ENCODE data around the gene PTP4A2. TPM values are rescaled to one million over a fixed set of nuclear protein-coding genes. Genes with fewer than 3 reads are reported as not detected.

Gene PTP4A2
- total and polyA plus RNA-seq, 7 experiments from 2014 or later = 196 to 449 (median 276) TPM

GRCh38 chr1:31981456-31981839, 43.3 kb upstream of the PTP4A2 start:
- intact Hi-C loops (cut with micrococcal nuclease) = no loop called here
- ATAC-seq (peak; percentile 51), DNase-seq (no peak)
- H3K27me3 ChIP-seq (ENCODE audit: control insufficient read depth in 2 of 2, insufficient read depth in 2 of 2, low read length in 2 of 2) = no peaks in the 10 kb centered on the region
- no peaks in the 10 kb centered on the region for H3K27me3 Mint-ChIP-seq
- peak overlapping the region in 9 of 10 donors; percentile 30 to 81 (median 71) for H3K4me3 Mint-ChIP-seq
- H3K27ac ChIP-seq (ENCODE audit: low read depth, low read length) = peak overlapping the region; percentile 61
- peak overlapping the region; percentile 37 for H3K4me3 ChIP-seq (ENCODE audit: low read length)
- H3K9me3 Mint-ChIP-seq = peaks cover 0 to 2% (median 0%) of the 10 kb centered on the region in 11 donors
- H3K4me1 ChIP-seq (ENCODE audit: control insufficient read depth in 2 of 2, insufficient read depth in 2 of 2, low read length in 2 of 2) = peaks cover 41 to 54% of the 10 kb centered on the region in 2 donors
- H3K4me1 Mint-ChIP-seq = peaks cover 37 to 63% (median 57%) of the 10 kb centered on the region in 7 donors
- CTCF ChIA-PET = interaction anchor here (1.0 to 1.5 kb wide), 2 partner anchors 16 to 21 kb away, joined by 5 read pairs; no protein-coding TSS in a partner anchor
- POLR2A ChIA-PET = interaction anchor here (0.7 to 1.6 kb wide), 7 partner anchors 9 to 256 kb away, joined by 3 to 5 read pairs (median 3); partner anchors contain the start of gene KHDRBS1
- H3K27ac Mint-ChIP-seq = peak overlapping the region; percentile 67 to 91 (median 86)
- H3K36me3 ChIP-seq (ENCODE audit: control insufficient read depth in 2 of 3, insufficient read depth in 3 of 3, low read length in 3 of 3) = no peaks in the 10 kb centered on the region
- peaks cover 0 to 9% (median 0%) of the 10 kb centered on the region in 5 donors for H3K36me3 Mint-ChIP-seq
- no peaks in the 10 kb centered on the region for H3K9me3 ChIP-seq (ENCODE audit: control insufficient read depth in 2 of 3, low read length in 3 of 3)

DNA sequence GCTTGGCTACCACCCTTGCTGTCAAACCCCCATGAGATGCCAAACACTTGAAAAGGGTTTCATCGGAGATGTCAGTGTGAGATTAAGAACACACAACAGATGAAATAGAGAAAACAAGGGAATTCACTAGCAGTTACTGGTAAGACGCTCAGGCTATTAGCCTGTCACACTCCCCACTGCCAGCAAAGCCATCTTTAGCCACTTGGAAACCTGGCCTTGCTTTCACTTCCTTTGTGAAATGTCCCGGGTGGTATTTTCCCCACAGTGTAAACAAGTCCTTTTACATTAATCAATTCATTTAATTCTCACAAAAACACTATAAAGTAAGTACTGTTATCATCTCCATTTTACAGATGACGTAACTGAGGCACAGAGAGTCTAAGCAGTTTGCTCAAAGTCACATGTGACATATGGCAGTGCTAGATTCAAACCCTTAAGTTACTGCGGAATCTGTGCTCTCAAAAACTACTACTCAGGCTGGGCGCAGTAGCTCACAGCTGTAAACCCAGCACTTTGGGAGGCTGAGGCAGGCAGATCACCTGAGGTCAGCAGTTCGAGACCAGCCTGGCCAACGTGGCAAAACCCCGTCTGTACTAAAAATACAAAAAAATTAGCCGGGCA, 42.8 kb upstream of the PTP4A2 start:
- Mint-ChIP-seq H3K4me3 (peak overlapping the region in 7 of 10 donors; percentile 25 to 81 (median 71)), H3K27ac (peak overlapping the region in 8 of 9 donors; percentile 10 to 91 (median 82)), H3K9me3 (peaks cover 0 to 2% (median 0%) of the 10 kb centered on the region in 11 donors), H3K4me1 (peaks cover 37 to 63% (median 57%) of the 10 kb centered on the region in 7 donors), H3K27me3 (no peaks in the 10 kb centered on the region), H3K36me3 (peaks cover 0 to 9% (median 0%) of the 10 kb centered on the region in 5 donors)
- intact Hi-C loops (cut with micrococcal nuclease) = no loop called here
- ATAC-seq (no peak), DNase-seq (no peak)
- H3K4me1 ChIP-seq (ENCODE audit: control insufficient read depth in 2 of 2, insufficient read depth in 2 of 2, low read length in 2 of 2) = peaks cover 40 to 52% of the 10 kb centered on the region in 2 donors
- no peaks in the 10 kb centered on the region for H3K27me3 ChIP-seq (ENCODE audit: control insufficient read depth in 2 of 2, insufficient read depth in 2 of 2, low read length in 2 of 2)
- CTCF ChIA-PET = interaction anchor here (0.7 to 1.0 kb wide), 2 partner anchors 11 to 16 kb away, joined by 5 read pairs; no protein-coding TSS in a partner anchor
- peak overlapping the region; percentile 61 for H3K27ac ChIP-seq (ENCODE audit: low read depth, low read length)
- H3K9me3 ChIP-seq (ENCODE audit: control insufficient read depth in 2 of 3, low read length in 3 of 3) = no peaks in the 10 kb centered on the region
- POLR2A ChIA-PET = interaction anchor here (0.7 to 1.6 kb wide), 7 partner anchors 9 to 255 kb away, joined by 3 to 6 read pairs (median 3); partner anchors contain the start of gene KHDRBS1
- H3K36me3 ChIP-seq (ENCODE audit: control insufficient read depth in 2 of 3, insufficient read depth in 3 of 3, low read length in 3 of 3) = no peaks in the 10 kb centered on the region
- no peak overlapping the region for H3K4me3 ChIP-seq (ENCODE audit: low read length)

DNA sequence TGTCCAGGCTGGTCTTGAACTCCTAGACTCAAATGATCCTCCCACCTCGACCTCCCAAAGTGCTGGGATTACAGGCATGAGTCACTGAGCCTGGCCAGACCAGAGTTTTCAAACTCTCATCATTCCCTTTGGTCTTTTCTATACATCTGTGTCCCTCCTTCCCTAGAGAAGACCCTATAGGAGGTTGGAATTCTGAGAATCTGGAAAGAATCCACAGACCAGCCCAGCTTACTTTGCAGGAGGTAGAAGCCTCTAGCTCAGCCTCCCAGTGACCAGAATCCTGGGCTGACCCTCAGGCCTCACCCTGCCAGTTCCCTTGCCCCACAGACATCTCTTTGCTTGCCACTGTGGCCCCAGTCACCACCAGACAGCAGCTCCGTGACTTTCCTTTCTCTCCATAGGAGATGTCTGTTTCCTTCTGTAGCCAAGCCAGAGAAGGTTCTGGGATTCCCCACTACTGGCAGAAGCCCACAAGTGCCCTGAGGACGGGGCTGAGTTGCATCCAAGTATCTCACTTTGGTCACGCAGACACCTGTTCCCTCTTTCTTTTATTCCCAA, 40.8 kb upstream of the PTP4A2 start:
- peaks cover 0 to 6% (median 0%) of the 10 kb centered on the region in 5 donors for H3K36me3 Mint-ChIP-seq
- Histone ChIP-seq H3K27ac (ENCODE audit: low read depth, low read length) (no peak overlapping the region), H3K4me1 (ENCODE audit: control insufficient read depth in 2 of 2, insufficient read depth in 2 of 2, low read length in 2 of 2) (peaks cover 20 to 32% of the 10 kb centered on the region in 2 donors), H3K36me3 (ENCODE audit: control insufficient read depth in 2 of 3, insufficient read depth in 3 of 3, low read length in 3 of 3) (no peaks in the 10 kb centered on the region), H3K4me3 (ENCODE audit: low read length) (no peak overlapping the region), H3K27me3 (ENCODE audit: control insufficient read depth in 2 of 2, insufficient read depth in 2 of 2, low read length in 2 of 2) (no peaks in the 10 kb centered on the region), H3K9me3 (ENCODE audit: control insufficient read depth in 2 of 3, low read length in 3 of 3) (no peaks in the 10 kb centered on the region)
- peaks cover 0 to 2% (median 0%) of the 10 kb centered on the region in 11 donors for H3K9me3 Mint-ChIP-seq
- H3K27ac Mint-ChIP-seq = peak overlapping the region in 1 of 9 donors; percentile 7
- POLR2A ChIA-PET = no interaction called here
- intact Hi-C loops (cut with micrococcal nuclease) = no loop called here
- ATAC-seq (no peak), DNase-seq (no peak)
- peak overlapping the region in 1 of 10 donors; percentile 38 for H3K4me3 Mint-ChIP-seq
- CTCF ChIA-PET = interaction anchor here (1.1 kb wide), 1 partner anchor 24 kb away, joined by 3 read pairs; no protein-coding TSS in a partner anchor
- H3K4me1 Mint-ChIP-seq = peaks cover 26 to 47% (median 44%) of the 10 kb centered on the region in 7 donors
- no peaks in the 10 kb centered on the region for H3K27me3 Mint-ChIP-seq

DNA sequence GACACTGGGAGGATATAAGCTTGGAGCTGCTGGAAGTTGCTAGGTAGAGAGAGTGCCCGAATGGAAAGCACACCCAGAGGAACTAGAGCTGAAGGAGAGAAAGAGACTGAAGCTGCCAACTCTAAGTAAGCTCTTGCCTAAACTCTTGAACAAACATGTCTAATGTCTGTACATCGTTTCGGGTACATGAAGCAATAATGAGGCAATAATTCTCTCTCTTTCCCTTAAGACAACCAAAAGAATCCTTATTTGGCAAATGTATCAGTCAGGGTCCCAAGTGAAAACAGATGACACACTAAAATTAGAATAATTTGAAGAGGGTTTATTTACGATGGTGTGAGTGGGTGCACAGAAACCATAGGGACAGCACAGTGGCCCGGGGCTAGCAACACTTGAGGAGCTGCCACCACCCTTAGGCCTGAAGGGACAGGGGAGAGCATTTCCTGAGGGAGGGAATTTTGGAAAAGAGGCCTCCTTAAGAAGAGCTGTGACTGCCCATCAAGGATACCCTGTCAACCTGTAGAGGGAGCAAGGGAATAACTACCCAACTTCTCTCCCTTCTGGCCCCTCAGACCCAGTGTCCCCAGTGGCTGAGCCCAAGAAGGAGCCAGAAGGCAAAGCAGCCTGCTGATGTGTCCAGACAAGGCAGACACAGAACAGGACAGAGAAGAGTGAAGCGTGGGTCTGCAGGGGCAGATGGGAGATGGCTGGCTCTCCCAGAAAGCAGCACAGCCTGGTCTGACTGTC, 39.4 kb upstream of the PTP4A2 start:
- intact Hi-C loops (cut with micrococcal nuclease) = loop anchor here in 1 of 2 donors (1.0 kb wide), 1 partner anchor 86 kb away; no protein-coding TSS in a partner anchor
- Mint-ChIP-seq H3K36me3 (peaks cover 0 to 4% (median 0%) of the 10 kb centered on the region in 5 donors), H3K9me3 (peaks cover 0 to 2% (median 0%) of the 10 kb centered on the region in 11 donors), H3K27me3 (no peaks in the 10 kb centered on the region), H3K4me3 (peak overlapping the region in 1 of 10 donors; percentile 4), H3K4me1 (peaks cover 19 to 35% (median 31%) of the 10 kb centered on the region in 7 donors), H3K27ac (peak overlapping the region in 3 of 9 donors; percentile 59 to 76 (median 60))
- Histone ChIP-seq H3K9me3 (ENCODE audit: control insufficient read depth in 2 of 3, low read length in 3 of 3) (no peaks in the 10 kb centered on the region), H3K27ac (ENCODE audit: low read depth, low read length) (no peak overlapping the region), H3K4me3 (ENCODE audit: low read length) (no peak overlapping the region), H3K27me3 (ENCODE audit: control insufficient read depth in 2 of 2, insufficient read depth in 2 of 2, low read length in 2 of 2) (no peaks in the 10 kb centered on the region), H3K36me3 (ENCODE audit: control insufficient read depth in 2 of 3, insufficient read depth in 3 of 3, low read length in 3 of 3) (no peaks in the 10 kb centered on the region), H3K4me1 (ENCODE audit: control insufficient read depth in 2 of 2, insufficient read depth in 2 of 2, low read length in 2 of 2) (peaks cover 13 to 18% of the 10 kb centered on the region in 2 donors)
- ATAC-seq (no peak), DNase-seq (no peak)
- CTCF ChIA-PET = interaction anchor here (0.5 to 1.9 kb wide), 5 partner anchors 11 to 85 kb away, joined by 3 to 7 read pairs (median 3); partner anchors contain the start of gene PTP4A2
- POLR2A ChIA-PET = interaction anchor here (0.9 to 1.4 kb wide), 3 partner anchors 10 to 63 kb away, joined by 3 to 5 read pairs (median 4); partner anchors contain the start of gene KHDRBS1

DNA sequence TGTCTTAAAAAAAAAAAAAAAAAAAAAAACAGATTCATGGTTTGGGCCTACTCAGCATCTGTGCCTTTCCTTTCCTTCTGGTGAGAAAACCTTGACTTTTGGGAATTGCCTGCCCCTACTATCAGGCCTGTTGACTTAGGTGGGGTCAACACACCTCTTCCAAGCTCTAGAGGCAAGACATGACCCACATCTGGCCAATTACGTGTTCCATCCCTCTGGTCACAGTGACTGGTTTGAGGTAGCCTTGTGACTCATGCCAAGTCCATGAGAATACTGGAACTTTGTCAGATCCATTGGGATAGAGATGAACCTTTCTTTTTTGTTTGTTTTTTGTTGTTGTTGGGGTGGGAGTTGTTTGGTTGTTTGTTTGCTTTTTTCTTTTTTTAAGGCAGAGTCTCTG, 38.2 kb upstream of the PTP4A2 start:
- POLR2A ChIA-PET = interaction anchor here (0.6 kb wide), 1 partner anchor 163 kb away, joined by 3 read pairs; no protein-coding TSS in a partner anchor
- peak overlapping the region in 1 of 9 donors; percentile 51 for H3K27ac Mint-ChIP-seq

DNA sequence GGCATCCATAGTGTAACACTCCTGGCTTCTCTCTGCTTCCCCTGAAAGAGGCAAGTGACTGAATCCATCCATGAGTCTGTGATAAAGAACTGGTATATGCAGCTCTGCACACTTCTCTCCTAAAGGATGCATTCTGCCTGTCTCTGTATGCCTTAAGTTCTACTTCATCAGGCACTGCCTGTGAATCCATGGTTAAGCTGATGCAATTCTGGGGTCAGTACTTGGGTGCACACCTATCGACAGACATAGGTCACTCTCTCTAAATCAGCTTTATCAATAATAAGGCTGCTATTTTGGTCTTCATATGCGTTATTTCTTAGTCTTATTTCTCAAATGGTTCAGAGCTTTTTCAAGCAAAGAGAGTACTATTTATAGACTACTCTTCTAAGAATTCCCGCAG, 32.7 kb upstream of the PTP4A2 start:
- H3K36me3 Mint-ChIP-seq = no peaks in the 10 kb centered on the region
- no peak overlapping the region for H3K27ac ChIP-seq (ENCODE audit: low read depth, low read length)
- H3K27ac Mint-ChIP-seq = peak overlapping the region in 1 of 9 donors; percentile 8
- no peaks in the 10 kb centered on the region for H3K36me3 ChIP-seq (ENCODE audit: control insufficient read depth in 2 of 3, insufficient read depth in 3 of 3, low read length in 3 of 3)
- H3K4me1 Mint-ChIP-seq = peaks cover 0 to 5% (median 0%) of the 10 kb centered on the region in 7 donors
- no peaks in the 10 kb centered on the region for H3K27me3 ChIP-seq (ENCODE audit: control insufficient read depth in 2 of 2, insufficient read depth in 2 of 2, low read length in 2 of 2)
- DNase-seq (no peak), ATAC-seq (no peak)
- H3K4me3 Mint-ChIP-seq = no peak overlapping the region
- POLR2A ChIA-PET = interaction anchor here (0.6 to 1.2 kb wide), 3 partner anchors 9 to 59 kb away, joined by 4 to 6 read pairs (median 4); no protein-coding TSS in a partner anchor
- H3K27me3 Mint-ChIP-seq = peaks cover 0 to 3% (median 0%) of the 10 kb centered on the region in 5 donors
- no peak overlapping the region for H3K4me3 ChIP-seq (ENCODE audit: low read length)
- H3K4me1 ChIP-seq (ENCODE audit: control insufficient read depth in 2 of 2, insufficient read depth in 2 of 2, low read length in 2 of 2) = no peaks in the 10 kb centered on the region
- intact Hi-C loops (cut with micrococcal nuclease) = loop anchor here in 1 of 2 donors (2.0 kb wide), 1 partner anchor 14 kb away; no protein-coding TSS in a partner anchor
- CTCF ChIA-PET = interaction anchor here (0.6 to 0.8 kb wide), 2 partner anchors 9 to 198 kb away, joined by 3 to 5 read pairs; no protein-coding TSS in a partner anchor
- no peaks in the 10 kb centered on the region for H3K9me3 Mint-ChIP-seq
- H3K9me3 ChIP-seq (ENCODE audit: control insufficient read depth in 2 of 3, low read length in 3 of 3) = no peaks in the 10 kb centered on the region

More for the DNA sequence above, 38.2 kb upstream of the PTP4A2 start:
- H3K27me3 Mint-ChIP-seq = peaks cover 0 to 3% (median 0%) of the 10 kb centered on the region in 5 donors
- no peak for DNase-seq
- H3K4me3 ChIP-seq (ENCODE audit: low read length) = no peak overlapping the region
- no peaks in the 10 kb centered on the region for H3K9me3 ChIP-seq (ENCODE audit: control insufficient read depth in 2 of 3, low read length in 3 of 3)
- ATAC-seq = no peak
- H3K27me3 ChIP-seq (ENCODE audit: control insufficient read depth in 2 of 2, insufficient read depth in 2 of 2, low read length in 2 of 2) = no peaks in the 10 kb centered on the region
- H3K27ac ChIP-seq (ENCODE audit: low read depth, low read length) = no peak overlapping the region
- CTCF ChIA-PET = interaction anchor here (1.5 to 1.9 kb wide), 2 partner anchors 11 to 86 kb away, joined by 3 to 7 read pairs; no protein-coding TSS in a partner anchor
- intact Hi-C loops (cut with micrococcal nuclease) = no loop called here
- H3K36me3 ChIP-seq (ENCODE audit: control insufficient read depth in 2 of 3, insufficient read depth in 3 of 3, low read length in 3 of 3) = no peaks in the 10 kb centered on the region
- H3K4me3 Mint-ChIP-seq = no peak overlapping the region
- H3K4me1 ChIP-seq (ENCODE audit: control insufficient read depth in 2 of 2, insufficient read depth in 2 of 2, low read length in 2 of 2) = peaks cover 3 to 9% of the 10 kb centered on the region in 2 donors
- H3K9me3 Mint-ChIP-seq = peaks cover 0 to 2% (median 0%) of the 10 kb centered on the region in 11 donors
- H3K36me3 Mint-ChIP-seq = no peaks in the 10 kb centered on the region
- peaks cover 12 to 27% (median 20%) of the 10 kb centered on the region in 7 donors for H3K4me1 Mint-ChIP-seq
